Non-pigmented ciliary epithelial cell (primary cell): ENCODE results near the gene SMARCB1.

Source experiments
- DNase-seq: peaks from one replicate; pipeline ENCODE4 v3.0.0-alpha.2; 2010; ENCODE audit warnings: low read depth

The SMARCB1 gene

DNA sequence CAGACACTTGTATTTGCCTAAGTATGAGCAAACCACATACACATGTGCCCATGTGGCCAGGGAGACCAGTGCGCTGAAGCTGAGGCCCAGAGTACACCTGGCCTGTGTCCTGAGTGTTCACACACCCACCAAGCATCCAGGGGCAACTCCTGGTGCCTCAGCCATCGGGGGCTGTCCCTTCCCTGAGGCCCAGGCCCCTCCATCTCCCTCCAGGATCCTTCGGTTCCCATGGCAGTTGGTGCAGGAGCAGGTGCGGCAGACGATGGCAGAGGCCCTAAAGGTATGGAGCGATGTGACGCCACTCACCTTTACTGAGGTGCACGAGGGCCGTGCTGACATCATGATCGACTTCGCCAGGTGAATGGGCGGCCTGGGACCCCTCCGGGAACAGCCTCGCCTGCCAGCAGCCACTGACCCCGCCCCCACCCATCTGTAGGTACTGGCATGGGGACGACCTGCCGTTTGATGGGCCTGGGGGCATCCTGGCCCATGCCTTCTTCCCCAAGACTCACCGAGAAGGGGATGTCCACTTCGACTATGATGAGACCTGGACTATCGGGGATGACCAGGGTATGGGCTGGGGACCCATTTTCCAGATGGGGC, 6.5 kb upstream of the SMARCB1 start:
- no peak for DNase-seq

DNA sequence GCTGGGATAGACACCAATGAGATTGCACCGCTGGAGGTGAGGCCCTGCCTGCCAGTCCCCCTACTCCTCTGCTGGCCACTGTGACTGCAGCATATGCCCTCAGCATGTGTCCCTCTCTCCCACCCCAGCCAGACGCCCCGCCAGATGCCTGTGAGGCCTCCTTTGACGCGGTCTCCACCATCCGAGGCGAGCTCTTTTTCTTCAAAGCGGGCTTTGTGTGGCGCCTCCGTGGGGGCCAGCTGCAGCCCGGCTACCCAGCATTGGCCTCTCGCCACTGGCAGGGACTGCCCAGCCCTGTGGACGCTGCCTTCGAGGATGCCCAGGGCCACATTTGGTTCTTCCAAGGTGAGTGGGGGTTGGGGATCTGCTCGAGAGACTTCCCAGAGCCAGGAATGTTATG, 5.7 kb upstream of the SMARCB1 start:
- DNase-seq = no peak

DNA sequence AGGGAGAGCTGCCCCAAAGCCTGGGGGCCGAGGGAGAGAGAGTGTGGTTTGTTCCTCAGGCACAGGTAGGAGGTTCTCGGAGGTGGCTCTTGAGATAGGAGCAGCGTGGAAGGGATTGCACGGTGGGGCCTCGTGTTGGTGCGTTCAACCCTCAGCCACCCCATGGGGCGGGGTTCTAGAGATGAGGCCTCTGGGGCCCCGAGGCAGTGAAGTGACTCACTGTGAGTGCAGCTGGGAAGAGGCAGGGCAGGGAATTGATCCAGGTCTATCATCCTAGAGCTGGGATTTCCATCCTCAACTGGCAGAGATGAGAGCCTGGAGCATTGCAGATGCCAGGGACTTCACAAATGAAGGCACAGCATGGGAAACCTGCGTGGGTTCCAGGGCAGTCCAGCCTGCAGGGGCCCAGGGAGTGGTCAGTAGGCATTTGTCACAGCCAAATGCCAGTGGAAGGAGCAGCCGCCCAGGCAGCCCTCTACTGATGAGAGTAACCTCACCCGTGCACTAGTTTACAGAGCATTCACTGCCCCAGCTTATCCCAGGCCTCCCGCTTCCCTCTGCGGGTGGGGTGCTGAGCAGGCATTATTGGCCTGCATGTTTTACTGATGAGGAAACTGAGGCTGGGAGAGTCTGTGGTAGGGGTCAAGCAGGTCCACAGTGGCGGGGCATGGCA, 5.1 kb upstream of the SMARCB1 start:
- no peak for DNase-seq

DNA sequence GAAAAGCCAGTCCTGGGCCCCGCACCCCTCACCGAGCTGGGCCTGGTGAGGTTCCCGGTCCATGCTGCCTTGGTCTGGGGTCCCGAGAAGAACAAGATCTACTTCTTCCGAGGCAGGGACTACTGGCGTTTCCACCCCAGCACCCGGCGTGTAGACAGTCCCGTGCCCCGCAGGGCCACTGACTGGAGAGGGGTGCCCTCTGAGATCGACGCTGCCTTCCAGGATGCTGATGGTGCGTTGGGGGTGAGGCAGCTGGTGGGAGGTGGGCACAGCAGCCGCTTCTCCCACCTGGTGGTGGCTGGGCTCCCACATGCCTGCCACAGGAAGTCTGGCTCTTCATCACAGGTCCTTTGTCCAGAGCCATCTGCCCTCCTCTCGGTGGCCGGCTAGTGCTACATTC, 4.5 kb upstream of the SMARCB1 start:
- DNase-seq = no peak

DNA sequence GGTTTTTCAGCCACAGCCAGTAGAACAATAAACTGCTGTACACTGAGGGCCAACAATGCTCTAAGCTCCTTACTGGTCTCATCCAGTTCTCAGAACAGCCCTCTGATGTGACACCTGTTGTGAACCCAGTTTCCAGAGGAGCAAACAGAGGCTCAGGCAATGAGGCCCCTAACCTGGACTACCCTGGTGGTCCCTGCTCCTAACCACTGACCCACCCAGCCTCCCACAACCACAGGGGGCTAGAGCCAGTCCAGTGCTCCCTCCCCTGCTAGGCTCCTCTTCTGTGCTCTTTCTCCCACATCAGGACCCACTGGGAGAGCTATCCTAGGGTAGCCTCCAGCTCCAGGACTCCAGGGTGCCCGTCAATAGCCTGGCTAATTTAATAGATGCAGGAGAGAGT, 4.1 kb upstream of the SMARCB1 start:
- DNase-seq = no peak

DNA sequence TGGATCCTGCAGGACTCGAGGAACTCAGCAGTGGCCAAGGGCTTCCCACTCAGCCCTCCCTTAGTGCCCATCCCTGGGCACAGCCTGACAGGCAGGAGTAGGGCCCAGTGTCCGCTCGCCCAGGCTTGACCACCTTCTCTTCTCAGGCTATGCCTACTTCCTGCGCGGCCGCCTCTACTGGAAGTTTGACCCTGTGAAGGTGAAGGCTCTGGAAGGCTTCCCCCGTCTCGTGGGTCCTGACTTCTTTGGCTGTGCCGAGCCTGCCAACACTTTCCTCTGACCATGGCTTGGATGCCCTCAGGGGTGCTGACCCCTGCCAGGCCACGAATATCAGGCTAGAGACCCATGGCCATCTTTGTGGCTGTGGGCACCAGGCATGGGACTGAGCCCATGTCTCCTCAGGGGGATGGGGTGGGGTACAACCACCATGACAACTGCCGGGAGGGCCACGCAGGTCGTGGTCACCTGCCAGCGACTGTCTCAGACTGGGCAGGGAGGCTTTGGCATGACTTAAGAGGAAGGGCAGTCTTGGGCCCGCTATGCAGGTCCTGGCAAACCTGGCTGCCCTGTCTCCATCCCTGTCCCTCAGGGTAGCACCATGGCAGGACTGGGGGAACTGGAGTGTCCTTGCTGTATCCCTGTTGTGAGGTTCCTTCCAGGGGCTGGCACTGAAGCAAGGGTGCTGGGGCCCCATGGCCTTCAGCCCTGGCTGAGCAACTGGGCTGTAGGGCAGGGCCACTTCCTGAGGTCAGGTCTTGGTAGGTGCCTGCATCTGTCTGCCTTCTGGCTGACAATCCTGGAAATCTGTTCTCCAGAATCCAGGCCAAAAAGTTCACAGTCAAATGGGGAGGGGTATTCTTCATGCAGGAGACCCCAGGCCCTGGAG, 3.3 kb upstream of the SMARCB1 start:
- no peak for DNase-seq

DNA sequence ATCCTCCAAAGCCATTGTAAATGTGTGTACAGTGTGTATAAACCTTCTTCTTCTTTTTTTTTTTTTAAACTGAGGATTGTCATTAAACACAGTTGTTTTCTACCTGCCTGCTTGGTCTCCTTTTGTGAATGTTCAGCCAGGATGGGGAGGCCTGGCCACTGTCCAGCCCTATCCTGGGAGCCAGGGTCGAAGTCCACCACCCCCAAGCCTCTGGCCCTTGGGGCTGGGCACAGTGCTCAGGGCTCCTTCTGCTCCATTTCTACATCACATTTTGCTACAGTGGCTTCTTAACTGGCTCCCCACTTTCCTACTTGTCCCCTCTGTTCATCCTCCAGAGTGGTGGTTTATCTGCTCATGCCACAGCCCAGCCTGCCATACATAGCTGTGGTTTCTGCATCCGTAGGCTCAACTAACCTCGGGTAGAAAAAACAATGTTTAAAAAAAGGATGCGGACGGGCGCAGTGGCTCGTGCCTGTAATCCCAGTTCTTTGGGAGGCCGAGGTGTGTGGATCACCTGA, 2.5 kb upstream of the SMARCB1 start:
- no peak for DNase-seq

DNA sequence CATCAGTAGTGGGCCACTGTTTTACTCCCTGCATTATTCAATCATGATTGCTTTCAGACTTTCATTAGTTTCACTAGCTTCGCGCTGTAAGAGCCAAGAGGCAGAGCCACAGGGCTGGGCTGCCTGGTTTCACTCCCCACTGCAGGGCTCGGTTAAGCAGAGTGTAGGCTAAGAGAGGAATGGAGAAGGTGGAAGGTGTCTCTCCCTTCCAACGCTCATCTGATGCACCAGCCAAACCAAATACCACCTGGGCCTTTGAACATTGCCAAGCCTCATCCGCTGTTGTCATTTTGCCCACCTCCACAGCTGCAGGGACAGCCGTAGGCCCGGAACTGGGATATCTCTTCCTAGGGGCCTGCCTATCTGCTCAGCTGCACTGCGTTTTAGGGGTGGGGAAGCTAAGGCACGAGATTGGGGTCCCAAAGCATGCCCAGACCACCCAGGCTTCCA, 480 bp upstream of the SMARCB1 start:
- DNase-seq = no peak

DNA sequence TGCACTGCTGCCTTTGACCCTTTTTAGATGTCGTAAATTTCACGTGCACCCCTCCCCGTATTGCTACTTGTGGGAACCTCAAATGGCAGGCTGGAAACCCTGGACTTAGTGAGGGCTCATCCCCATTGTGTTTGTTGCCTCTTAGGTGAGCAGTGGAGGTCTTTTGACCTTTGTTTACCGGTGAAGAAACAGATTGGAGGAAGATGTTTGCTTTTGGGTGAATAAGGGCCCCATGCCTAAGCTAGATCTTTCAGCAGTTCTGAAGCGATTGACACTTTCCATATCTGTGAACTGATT, 782 bp downstream of the SMARCB1 start:
- DNase-seq = no peak

DNA sequence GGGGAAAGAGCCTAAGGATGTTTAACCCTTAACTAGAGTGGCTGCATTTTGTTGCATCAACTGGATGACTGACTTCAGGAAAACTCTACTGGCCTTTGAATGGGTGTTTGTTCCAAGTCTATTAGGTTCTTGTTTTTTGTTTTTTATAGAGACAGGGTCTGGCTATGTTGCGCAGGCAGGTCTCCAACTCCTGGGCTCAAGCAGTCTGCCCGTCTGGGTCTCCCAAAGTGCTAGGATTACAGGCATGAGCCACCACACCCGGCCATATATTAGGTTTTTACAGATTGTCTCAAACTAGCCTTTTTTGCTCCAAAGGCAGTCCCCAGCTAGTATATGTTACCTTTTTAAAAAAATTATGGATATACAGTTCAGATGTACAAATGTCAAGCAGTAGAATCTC, 1.1 kb downstream of the SMARCB1 start:
- DNase-seq = no peak

DNA sequence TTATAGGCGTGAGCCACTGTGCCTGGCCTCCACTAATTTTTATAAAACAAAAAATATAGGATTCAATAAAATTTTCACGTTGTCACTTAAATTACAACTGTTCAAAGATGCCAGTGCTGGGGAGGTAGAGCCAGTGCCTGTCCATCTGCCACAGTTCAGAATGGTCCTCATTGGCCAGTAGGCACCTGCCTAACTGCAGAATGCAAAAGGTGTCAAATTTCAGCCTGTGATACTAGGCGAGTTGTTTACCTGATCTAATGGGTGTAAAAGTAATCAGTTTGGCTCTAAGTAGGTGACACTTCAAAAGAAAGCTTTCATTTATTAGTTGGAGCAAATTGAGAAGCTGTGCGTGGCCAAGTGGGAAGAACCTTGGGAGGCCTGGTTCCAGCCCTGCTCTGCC, 2.4 kb downstream of the SMARCB1 start:
- DNase-seq = no peak

DNA sequence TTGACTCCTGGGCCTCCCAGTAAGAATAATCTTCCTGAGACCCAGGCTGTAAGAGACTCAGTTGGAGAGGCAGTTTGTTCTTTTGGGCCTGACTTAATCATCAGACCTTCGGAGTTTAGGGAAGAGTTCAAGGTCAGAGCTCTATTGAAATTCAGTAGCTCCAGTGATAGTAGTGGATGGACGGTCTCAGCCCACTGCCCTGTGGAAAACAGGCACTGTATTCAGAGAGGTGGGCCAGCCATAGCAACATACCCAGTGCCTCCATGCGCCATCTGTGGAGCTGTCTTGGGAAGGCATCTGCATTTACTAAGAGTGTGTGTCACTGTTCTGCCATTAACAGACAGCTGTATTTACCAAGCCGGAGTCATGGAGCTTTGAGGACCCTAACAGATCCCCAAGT, 2.9 kb downstream of the SMARCB1 start:
- DNase-seq = no peak

DNA sequence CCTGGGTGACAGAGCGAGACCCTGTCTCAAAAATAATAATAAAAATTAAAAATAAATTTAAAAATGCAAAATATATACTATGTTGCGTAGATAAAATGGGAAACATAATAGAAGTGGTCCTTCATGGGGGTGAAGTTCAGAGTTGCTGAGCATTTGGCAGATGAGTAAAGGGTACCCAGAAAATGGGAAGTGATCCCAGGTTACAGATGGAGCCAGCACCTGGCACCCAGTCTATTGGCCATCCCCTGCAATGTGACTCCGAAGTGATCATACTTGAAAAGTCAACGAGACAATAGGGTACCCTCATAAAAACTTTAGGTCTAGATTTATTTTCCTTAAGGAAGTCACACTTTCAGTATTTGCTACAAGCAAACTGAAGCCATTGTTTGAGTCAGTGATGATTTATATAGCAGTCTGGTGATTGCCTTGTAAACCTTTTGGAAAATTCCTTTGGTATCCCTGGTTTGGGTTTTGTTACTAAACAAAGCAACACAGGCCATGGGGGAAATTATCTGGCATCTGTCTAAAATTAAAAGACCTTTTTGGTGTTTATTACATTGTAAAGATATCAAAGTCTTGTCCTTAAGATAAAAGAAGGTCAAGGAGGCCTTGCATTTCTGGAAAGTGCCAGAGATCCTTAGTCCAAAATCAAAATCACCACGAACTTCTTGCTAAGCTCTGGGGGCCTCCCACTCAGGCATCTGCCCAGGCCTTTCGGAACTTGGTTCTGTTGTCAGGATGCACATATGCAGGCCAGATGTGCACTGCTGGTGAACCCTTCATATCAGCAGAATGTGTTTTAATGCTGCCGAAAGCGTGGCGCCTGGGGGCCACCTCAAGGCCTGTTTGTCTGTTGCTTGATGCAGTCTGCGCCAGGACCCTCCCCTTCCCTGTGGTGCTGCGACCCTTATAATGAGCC, 4.3 kb downstream of the SMARCB1 start:
- DNase-seq = no peak

DNA sequence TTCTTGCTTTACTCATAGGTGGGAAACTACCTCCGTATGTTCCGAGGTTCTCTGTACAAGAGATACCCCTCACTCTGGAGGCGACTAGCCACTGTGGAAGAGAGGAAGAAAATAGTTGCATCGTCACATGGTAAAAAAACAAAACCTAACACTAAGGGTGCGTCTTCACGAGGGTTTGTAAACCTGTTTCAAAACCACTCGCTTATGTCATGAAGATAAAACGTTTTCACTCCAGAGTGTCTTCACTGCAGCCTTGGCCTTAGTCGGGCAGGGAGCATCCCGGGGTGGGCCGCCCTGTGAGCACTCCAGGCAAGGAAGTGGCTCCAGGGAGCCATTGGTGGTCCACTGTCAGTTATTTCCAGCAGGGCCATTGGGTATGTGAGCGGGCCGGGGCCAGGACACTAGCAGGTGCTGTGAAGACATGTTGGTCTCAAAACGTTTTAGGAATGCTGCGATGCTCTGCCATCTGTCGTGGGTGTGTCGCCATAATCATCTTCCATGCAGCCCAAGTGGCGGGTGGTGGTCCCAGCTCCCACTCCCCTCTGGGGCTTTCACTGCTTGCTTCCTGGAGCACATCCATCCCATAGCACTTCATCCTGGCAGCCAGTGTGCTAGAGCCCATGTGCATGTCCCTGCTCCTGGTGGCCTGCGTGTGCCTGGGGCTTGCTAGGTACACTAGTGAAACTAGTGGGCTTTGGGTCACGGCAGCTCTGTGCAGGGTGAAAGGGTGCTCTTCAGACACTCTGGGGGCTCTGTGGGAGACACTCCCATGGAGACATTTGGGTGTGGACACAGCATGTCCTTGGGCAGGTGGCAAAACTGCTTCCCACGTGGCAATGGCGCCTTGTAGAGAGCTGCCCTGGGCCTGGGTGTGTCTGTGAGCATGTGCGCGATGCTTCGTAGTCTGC, 5.2 kb downstream of the SMARCB1 start:
- no peak for DNase-seq

DNA sequence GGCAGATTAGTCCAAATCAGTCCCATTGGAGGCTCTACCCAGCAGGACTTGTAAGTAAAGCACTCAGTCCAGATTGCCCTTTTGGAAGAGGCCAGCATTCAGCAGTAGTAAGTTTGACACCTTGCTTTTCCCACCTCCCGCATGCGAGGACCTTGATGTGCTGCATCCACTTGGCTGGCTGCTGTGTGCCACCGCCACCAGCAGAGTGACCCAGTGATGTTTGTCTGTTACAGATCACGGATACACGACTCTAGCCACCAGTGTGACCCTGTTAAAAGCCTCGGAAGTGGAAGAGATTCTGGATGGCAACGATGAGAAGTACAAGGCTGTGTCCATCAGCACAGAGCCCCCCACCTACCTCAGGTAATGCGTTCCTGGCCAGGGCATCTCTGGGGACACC, 6.6 kb downstream of the SMARCB1 start:
- no peak for DNase-seq

DNA sequence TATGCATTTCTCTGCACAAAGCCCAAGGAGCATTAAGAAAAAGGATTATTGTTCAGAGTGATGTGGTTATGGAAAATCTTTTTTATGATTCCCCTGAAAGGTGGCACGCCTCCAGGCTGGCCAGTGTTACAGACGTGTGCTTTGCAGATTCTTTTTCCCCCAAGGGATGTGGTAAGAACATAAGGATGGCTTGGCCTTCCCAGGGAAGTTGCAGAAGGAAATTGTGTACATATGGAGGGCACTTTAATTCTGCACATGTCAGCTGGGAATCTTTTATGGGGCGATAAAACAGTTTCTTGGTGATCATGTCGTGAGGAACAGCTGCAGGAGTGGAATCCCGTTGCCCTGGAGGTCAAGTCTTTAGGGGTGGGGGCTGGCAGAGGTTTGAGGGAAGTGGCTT, 9.7 kb downstream of the SMARCB1 start:
- DNase-seq = no peak

DNA sequence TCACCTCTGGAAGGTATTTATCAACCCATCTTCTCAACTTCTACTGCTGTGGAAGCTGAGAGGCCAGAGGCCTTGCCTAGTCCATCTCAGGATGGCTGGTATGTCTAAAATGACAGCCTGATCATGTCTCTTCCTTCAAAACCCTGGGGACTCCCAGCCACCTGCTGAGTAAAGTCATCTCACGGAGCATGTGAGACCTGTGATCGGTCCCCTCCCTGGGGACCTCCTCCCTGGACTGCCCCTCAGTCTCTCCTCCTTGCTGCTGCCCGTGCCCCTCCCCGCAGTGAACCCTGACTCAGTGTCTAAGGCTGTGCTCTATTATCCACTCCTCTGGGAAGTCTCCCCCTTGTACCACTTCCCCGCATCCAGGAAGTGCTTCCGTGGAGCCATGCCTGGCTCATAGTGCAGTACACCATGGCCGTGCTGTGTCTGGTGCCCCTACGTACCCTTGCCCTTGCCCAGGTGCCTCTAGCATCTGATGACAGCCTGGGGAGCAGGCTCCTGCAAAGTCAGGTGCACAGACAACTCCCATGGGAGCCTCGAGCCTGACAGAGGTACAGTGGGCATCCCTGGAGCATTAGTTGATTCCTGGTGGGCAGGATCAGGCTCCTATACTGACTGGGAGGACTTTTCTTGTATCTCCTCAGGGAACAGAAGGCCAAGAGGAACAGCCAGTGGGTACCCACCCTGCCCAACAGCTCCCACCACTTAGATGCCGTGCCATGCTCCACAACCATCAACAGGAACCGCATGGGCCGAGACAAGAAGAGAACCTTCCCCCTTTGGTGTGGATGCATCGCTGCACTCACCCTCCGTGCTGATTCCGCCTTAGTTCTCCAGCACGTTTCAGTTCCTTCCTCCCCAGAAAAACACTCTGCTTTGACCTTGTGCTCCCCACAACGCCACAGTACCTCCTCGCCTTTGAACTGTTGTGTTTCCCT, 13.8 kb downstream of the SMARCB1 start:
- no peak for DNase-seq

DNA sequence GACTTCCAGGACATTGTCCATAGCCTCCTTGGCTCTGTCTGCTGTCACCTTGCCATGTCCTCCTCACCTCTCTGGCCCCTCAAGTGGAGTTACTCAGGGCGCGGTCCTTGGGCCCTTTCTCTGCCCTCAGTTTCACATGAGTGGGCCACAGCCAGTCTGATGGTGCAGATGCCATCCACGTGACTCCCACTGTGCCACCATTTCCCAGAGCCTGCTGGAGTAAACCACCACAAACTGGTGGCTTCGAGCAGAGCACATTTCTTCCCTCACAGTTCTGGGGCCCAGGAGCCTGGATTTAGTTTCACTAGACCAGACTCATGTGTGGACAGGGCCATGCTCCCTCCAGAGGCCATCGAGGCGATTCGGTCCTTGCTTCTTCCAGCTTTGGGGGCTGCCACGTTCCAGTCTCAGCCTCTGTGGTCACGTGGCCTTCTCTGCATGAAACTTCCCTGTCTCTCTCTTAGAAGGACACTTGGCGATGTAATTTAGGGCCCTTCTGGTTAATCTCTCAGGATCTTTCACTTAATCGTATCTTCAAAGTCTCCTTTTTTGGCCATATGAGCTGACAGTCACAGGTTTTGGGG, 14.6 kb downstream of the SMARCB1 start:
- DNase-seq = no peak

DNA sequence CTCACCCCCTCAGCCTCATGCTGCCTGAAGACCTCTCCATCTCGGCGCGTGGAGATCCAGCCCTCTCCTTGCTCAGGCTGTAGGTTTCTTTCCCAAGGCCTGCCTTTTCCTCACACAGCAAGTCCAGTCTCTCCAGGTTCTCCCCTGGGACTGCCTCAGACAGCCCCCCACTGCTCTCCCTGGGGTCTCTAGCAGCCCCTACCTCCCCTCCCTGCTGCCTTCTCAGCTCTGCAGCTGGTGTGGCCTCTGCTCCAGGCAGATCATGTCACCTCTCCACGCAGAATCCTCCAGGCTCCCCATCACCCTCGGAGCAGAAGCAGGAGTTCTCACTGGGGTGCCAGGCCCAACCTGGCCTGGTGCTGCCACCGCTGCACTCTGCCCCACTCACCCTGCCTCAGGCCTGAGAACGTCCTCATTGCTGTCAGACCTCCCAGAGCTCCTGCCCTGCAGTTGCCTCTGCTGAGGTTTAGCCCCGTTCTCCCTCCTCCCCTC, 15.2 kb downstream of the SMARCB1 start:
- DNase-seq = no peak
